ENCODE results near the gene CAMTA1.

Gene CAMTA1

DNA sequence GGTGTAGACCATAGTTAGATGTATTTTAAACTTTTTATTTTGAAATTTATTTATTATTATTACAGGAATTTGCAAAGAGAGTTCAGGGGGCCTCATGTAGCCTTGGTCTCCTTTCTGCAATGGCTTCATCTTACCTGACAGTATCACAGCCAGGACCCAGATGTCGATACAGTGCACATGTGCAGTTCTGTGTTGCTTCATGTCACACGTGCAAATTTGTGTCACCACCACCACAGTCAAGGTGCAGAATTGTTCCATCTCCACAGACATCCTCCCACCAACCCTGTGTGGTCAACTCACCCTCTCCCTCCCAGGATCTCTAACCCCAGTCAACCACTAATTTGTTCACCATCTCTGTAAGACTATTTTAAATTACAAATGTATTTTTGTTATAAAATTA is 184.5 kb downstream of the CAMTA1 start:
- no peaks in the 10 kb centered on the region for H3K79me2 ChIP-seq (ENCODE audit: insufficient read depth, low read length)
- no peak overlapping the region for H3K4me3 ChIP-seq (ENCODE audit: low read depth in 1 of 2, low read length in 2 of 2)
- TF ChIP-seq, protein P1, sequence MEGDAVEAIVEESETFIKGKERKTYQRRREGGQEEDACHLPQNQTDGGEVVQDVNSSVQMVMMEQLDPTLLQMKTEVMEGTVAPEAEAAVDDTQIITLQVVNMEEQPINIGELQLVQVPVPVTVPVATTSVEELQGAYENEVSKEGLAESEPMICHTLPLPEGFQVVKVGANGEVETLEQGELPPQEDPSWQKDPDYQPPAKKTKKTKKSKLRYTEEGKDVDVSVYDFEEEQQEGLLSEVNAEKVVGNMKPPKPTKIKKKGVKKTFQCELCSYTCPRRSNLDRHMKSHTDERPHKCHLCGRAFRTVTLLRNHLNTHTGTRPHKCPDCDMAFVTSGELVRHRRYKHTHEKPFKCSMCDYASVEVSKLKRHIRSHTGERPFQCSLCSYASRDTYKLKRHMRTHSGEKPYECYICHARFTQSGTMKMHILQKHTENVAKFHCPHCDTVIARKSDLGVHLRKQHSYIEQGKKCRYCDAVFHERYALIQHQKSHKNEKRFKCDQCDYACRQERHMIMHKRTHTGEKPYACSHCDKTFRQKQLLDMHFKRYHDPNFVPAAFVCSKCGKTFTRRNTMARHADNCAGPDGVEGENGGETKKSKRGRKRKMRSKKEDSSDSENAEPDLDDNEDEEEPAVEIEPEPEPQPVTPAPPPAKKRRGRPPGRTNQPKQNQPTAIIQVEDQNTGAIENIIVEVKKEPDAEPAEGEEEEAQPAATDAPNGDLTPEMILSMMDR (IDR thresholded peaks at IDR 0.05; ENCODE audit: borderline replicate concordance, extremely low read depth, low read length, poor library complexity, severe bottlenecking), result no peak
- TF ChIP-seq EZH2 (IDR thresholded peaks at IDR 0.05; ENCODE audit: borderline replicate concordance, low read depth, low read length, severe bottlenecking), result no peak
- no peak overlapping the region for H3K4me2 ChIP-seq (ENCODE audit: insufficient read depth, low read length)
- peaks cover 31% of the 10 kb centered on the region for H4K20me1 ChIP-seq (ENCODE audit: insufficient read depth, low read length)
- H2AFZ ChIP-seq (ENCODE audit: low read depth, low read length), result no peak overlapping the region
- DNase-seq (no peak), ATAC-seq (ENCODE audit: insufficient read depth, low read depth) (no peak)
- H3K9ac ChIP-seq (ENCODE audit: low read depth, low read length), result no peak overlapping the region
- H3K27ac ChIP-seq (ENCODE audit: low read length), result no peak overlapping the region
- no peaks in the 10 kb centered on the region for H3K9me3 ChIP-seq (ENCODE audit: insufficient read depth, low read length, severe bottlenecking)
- no peaks in the 10 kb centered on the region for H3K36me3 ChIP-seq (ENCODE audit: insufficient read depth, low read length)
- peaks cover 30% of the 10 kb centered on the region for H3K4me1 ChIP-seq (ENCODE audit: insufficient read depth, low read length)
- peaks cover 18% of the 10 kb centered on the region for H3K27me3 ChIP-seq (ENCODE audit: insufficient read depth, low read length, poor library complexity)

DNA sequence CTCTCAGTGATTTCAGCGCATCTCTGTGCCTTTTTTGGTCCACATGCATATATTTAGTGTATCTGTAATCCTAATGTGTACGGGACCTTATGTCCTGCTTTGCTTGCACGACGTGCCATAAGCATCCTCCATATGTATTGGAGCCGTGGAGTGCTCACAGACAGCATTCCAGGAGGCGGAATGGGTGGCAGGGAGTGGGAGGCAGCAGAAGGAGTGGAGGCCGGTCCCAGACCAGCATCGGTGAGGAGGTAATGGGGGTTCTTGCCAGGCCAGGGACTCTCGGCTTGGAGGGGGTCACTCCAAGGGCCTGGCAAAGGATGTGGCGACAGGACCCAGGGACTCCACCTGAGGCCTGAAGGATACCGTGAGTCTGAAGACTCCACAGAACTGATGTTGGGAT is 185.0 kb downstream of the CAMTA1 start:
- no peak overlapping the region for H3K4me2 ChIP-seq (ENCODE audit: insufficient read depth, low read length)

DNA sequence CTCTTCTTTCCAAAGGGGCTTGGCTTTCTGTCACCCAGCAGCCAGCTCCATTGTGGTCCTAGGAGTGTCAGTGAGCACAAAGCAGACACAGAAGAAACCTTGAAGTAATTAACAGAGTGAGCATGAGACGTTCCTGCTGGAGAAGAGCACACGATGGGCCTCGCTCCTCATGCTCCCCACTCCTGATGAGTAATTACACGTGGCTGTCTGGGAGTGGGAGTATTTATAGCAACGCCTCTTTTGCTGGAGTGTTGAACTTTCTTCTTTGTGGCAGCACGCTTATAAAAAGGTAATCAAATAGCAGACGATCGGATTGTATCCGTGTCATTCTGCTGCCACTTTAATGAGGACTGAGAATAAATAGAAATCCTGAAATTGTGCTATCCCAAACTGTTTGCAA is 185.8 kb downstream of the CAMTA1 start:
- Histone ChIP-seq H3K79me2 (ENCODE audit: insufficient read depth, low read length) (no peaks in the 10 kb centered on the region), H3K4me3 (ENCODE audit: low read depth in 1 of 2, low read length in 2 of 2) (no peak overlapping the region), H3K9me3 (ENCODE audit: insufficient read depth, low read length, severe bottlenecking) (no peaks in the 10 kb centered on the region), H3K27ac (ENCODE audit: low read length) (no peak overlapping the region), H4K20me1 (ENCODE audit: insufficient read depth, low read length) (peaks cover 24% of the 10 kb centered on the region), H3K27me3 (ENCODE audit: insufficient read depth, low read length, poor library complexity) (peaks cover 18% of the 10 kb centered on the region), H2AFZ (ENCODE audit: low read depth, low read length) (no peak overlapping the region), H3K9ac (ENCODE audit: low read depth, low read length) (no peak overlapping the region), H3K36me3 (ENCODE audit: insufficient read depth, low read length) (no peaks in the 10 kb centered on the region), H3K4me2 (ENCODE audit: insufficient read depth, low read length) (no peak overlapping the region), H3K4me1 (ENCODE audit: insufficient read depth, low read length) (peaks cover 30% of the 10 kb centered on the region)
- ATAC-seq (ENCODE audit: insufficient read depth, low read depth) (no peak), DNase-seq (no peak)
- TF ChIP-seq, protein P1 (IDR thresholded peaks at IDR 0.05; ENCODE audit: borderline replicate concordance, extremely low read depth, low read length, poor library complexity, severe bottlenecking), result no peak
- TF ChIP-seq EZH2 (IDR thresholded peaks at IDR 0.05; ENCODE audit: borderline replicate concordance, low read depth, low read length, severe bottlenecking), result no peak

More for the DNA sequence above, 185.0 kb downstream of the CAMTA1 start:
- DNase-seq (no peak), ATAC-seq (ENCODE audit: insufficient read depth, low read depth) (no peak)
- Histone ChIP-seq H3K36me3 (ENCODE audit: insufficient read depth, low read length) (no peaks in the 10 kb centered on the region), H4K20me1 (ENCODE audit: insufficient read depth, low read length) (peaks cover 26% of the 10 kb centered on the region), H3K9ac (ENCODE audit: low read depth, low read length) (no peak overlapping the region), H3K27me3 (ENCODE audit: insufficient read depth, low read length, poor library complexity) (peaks cover 18% of the 10 kb centered on the region), H2AFZ (ENCODE audit: low read depth, low read length) (no peak overlapping the region), H3K9me3 (ENCODE audit: insufficient read depth, low read length, severe bottlenecking) (no peaks in the 10 kb centered on the region), H3K4me1 (ENCODE audit: insufficient read depth, low read length) (peaks cover 30% of the 10 kb centered on the region), H3K4me3 (ENCODE audit: low read depth in 1 of 2, low read length in 2 of 2) (no peak overlapping the region), H3K27ac (ENCODE audit: low read length) (no peak overlapping the region), H3K79me2 (ENCODE audit: insufficient read depth, low read length) (no peaks in the 10 kb centered on the region)
- TF ChIP-seq EZH2 (IDR thresholded peaks at IDR 0.05; ENCODE audit: borderline replicate concordance, low read depth, low read length, severe bottlenecking), result no peak
- TF ChIP-seq, protein P1 (IDR thresholded peaks at IDR 0.05; ENCODE audit: borderline replicate concordance, extremely low read depth, low read length, poor library complexity, severe bottlenecking), result no peak

DNA sequence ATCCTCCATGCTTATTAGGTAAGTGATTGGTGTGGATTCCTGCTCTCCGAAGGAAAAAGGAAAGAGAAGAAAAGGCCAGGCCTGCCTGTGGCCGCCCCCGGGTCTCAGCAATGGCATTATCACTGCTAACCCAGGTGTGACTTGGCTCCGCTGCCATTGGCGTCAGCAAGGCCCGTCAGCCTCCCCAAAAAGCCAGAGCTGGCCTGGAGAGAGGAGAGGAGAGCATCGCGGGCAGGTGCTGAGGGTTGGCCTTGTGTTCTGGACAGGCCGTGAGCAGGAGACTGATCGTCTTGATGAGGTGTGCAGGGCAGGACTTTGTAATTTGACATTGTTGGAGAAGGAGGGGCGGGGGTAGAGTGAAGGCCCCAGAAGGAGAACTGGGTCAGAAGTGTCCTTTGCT is 186.4 kb downstream of the CAMTA1 start:
- Histone ChIP-seq H3K79me2 (ENCODE audit: insufficient read depth, low read length) (no peaks in the 10 kb centered on the region), H3K36me3 (ENCODE audit: insufficient read depth, low read length) (no peaks in the 10 kb centered on the region), H2AFZ (ENCODE audit: low read depth, low read length) (no peak overlapping the region), H3K27me3 (ENCODE audit: insufficient read depth, low read length, poor library complexity) (peaks cover 18% of the 10 kb centered on the region), H3K4me2 (ENCODE audit: insufficient read depth, low read length) (no peak overlapping the region), H4K20me1 (ENCODE audit: insufficient read depth, low read length) (peaks cover 24% of the 10 kb centered on the region), H3K9ac (ENCODE audit: low read depth, low read length) (no peak overlapping the region), H3K4me3 (ENCODE audit: low read depth in 1 of 2, low read length in 2 of 2) (no peak overlapping the region), H3K9me3 (ENCODE audit: insufficient read depth, low read length, severe bottlenecking) (peaks cover 4% of the 10 kb centered on the region), H3K4me1 (ENCODE audit: insufficient read depth, low read length) (peaks cover 30% of the 10 kb centered on the region), H3K27ac (ENCODE audit: low read length) (no peak overlapping the region)
- ATAC-seq (ENCODE audit: insufficient read depth, low read depth) (no peak), DNase-seq (no peak)
- TF ChIP-seq, protein P1 (IDR thresholded peaks at IDR 0.05; ENCODE audit: borderline replicate concordance, extremely low read depth, low read length, poor library complexity, severe bottlenecking), result no peak
- no peak for TF ChIP-seq EZH2 (IDR thresholded peaks at IDR 0.05; ENCODE audit: borderline replicate concordance, low read depth, low read length, severe bottlenecking)

Measured in DND-41 (cell line).